GM12891 (cell line): ENCODE data around the gene PPP1CA.

ENCODE experiments used
- PAX5 ChIP-seq: IDR thresholded peaks from 2 replicates; pipeline ENCODE4 v1.6.1; 2011; ENCODE audit warnings: low read length, moderate library complexity, mild to moderate bottlenecking; ENCODE audit not compliant: insufficient read depth, severe bottlenecking
- POLR2A ChIP-seq: IDR thresholded peaks from 2 replicates; pipeline ENCODE4 v1.6.1; 2011; ENCODE audit warnings: low read depth, low read length, control low read depth
- POLR2AphosphoS5 ChIP-seq: IDR thresholded peaks from 2 replicates; pipeline ENCODE4 v1.6.1; 2011; ENCODE audit warnings: low read depth, low read length, control low read depth
- POU2F2 ChIP-seq: IDR thresholded peaks from 2 replicates; pipeline ENCODE4 v1.6.1; 2011; ENCODE audit warnings: low read depth, mild to moderate bottlenecking, control low read depth, low read length, moderate library complexity
- SPI1 ChIP-seq: IDR thresholded peaks from 2 replicates; pipeline ENCODE4 v1.6.1; 2011; ENCODE audit warnings: low read depth, low read length, control low read depth
- TAF1 ChIP-seq: IDR thresholded peaks from 2 replicates; pipeline ENCODE4 v1.6.1; 2011; ENCODE audit warnings: low read depth, low read length, control low read depth

DNA sequence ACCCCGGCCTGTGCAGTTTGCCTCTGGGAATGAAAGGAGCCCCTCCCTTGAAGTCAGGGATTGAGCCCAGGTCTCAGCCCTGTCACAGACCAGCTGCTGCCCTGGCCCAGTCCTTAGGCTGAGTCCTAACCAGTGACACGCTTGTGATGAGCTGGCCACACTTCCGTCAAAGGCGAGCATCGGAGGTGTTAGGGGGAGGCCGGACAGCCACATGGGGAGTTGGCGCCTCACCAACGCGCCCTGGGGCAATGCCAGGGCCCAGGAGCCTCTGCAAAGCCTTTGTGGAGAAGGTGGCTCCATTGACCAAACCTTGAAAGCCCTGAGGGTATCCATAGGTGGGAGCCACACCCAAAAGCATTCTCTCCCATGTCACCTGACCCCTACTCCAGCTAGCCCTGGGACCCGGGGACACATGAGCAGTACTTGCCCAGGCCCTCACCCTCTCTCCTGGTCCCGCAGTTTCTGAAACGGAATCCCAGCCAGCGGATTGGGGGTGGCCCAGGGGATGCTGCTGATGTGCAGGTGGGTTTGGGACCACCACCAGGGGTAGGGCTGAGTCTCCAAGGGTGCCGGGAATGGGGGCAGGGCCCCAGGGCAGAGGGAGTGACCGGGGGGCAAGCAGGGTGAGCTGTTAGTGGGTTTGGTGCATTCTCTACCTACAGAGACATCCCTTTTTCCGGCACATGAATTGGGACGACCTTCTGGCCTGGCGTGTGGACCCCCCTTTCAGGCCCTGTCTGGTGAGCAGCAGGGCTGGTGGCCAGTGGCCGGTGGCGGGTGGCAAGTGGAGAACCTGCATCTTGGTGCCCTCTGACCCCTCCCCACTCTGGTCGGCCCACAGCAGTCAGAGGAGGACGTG is 32.1 kb upstream of the PPP1CA start:
- TF ChIP-seq POLR2A (peak; percentile 43), POU2F2 (no peak; the same call in 1 of the 2 replicates), SPI1 (no peak), TAF1 (no peak), POLR2AphosphoS5 (0 out of 2 replicates have a peak, but pooled peaks have one; percentile 4), PAX5 (no peak)
